Measurements from ENCODE around the gene SLC5A2. TPM values are rescaled to one million over a fixed set of nuclear protein-coding genes. Genes with fewer than 3 reads are reported as not detected.

Gene SLC5A2
- polyA plus RNA-seq, 3 donors = 0.04 TPM; not detected in 2

- no peak for DNase-seq
- no peak overlapping the region for H3K9ac ChIP-seq (ENCODE audit: insufficient read depth, low read length, poor library complexity, severe bottlenecking)
- intact Hi-C loops (cut with micrococcal nuclease) = loop anchor here in 1 of 2 donors (10.0 kb wide), 1 partner anchor 154 kb away; no protein-coding TSS in a partner anchor
- Mint-ChIP-seq H3K4me1 (peaks cover 9% of the 10 kb centered on the region), H3K9me3 (peaks cover 0 to 17% (median 0%) of the 10 kb centered on the region in 7 donors), H3K4me3 (no peak overlapping the region), H3K36me3 (no peaks in the 10 kb centered on the region), H3K27ac (no peak overlapping the region), H3K27me3 (ENCODE audit: low read depth in 3 of 3) (peaks cover 41 to 44% (median 42%) of the 10 kb centered on the region in 3 donors)
- 100% methylated on average over 1 of the region's 1 CpG for WGBS (ENCODE audit: insufficient coverage)
- no peak for TF ChIP-seq CTCF (IDR thresholded peaks at IDR 0.05)
- H2AFZ ChIP-seq (ENCODE audit: insufficient read depth, low read depth, low read length, poor library complexity, severe bottlenecking) = no peak overlapping the region
- H4K20me1 ChIP-seq (ENCODE audit: insufficient read depth, low read length) = no peaks in the 10 kb centered on the region
- no peaks in the 10 kb centered on the region for H3K4me1 ChIP-seq (ENCODE audit: control insufficient read depth in 1 of 2, insufficient read depth in 2 of 2, low read length in 2 of 2)
- H3K27me3 ChIP-seq (ENCODE audit: control insufficient read depth in 2 of 2, insufficient read depth in 2 of 2, low read length in 2 of 2) = peaks cover 30 to 52% of the 10 kb centered on the region in 2 donors
- H3K27ac ChIP-seq (ENCODE audit: low read depth in 1 of 2, low read length in 2 of 2) = no peak overlapping the region
- no peaks in the 10 kb centered on the region for H3K9me3 ChIP-seq (replicated peaks in 1 of 2; ENCODE audit: control insufficient read depth in 1 of 2, insufficient read depth in 1 of 2, low read length in 2 of 2)
- H3K4me2 ChIP-seq (replicated peaks; ENCODE audit: extremely low read depth, low read length, poor library complexity, severe bottlenecking) = no peak overlapping the region
- H3K4me3 ChIP-seq (replicated peaks in 1 of 3; ENCODE audit: low read depth in 2 of 3, low read length in 3 of 3) = no peak overlapping the region
- H3K79me2 ChIP-seq (ENCODE audit: insufficient read depth, low read length) = no peaks in the 10 kb centered on the region
- no peaks in the 10 kb centered on the region for H3K36me3 ChIP-seq (replicated peaks in 1 of 2; ENCODE audit: control insufficient read depth in 1 of 2, insufficient read depth in 2 of 2, low read length in 2 of 2)
These were observed 48.2 kb downstream of the SLC5A2 start for GRCh38 chr16:31531096-31531495.

DNA sequence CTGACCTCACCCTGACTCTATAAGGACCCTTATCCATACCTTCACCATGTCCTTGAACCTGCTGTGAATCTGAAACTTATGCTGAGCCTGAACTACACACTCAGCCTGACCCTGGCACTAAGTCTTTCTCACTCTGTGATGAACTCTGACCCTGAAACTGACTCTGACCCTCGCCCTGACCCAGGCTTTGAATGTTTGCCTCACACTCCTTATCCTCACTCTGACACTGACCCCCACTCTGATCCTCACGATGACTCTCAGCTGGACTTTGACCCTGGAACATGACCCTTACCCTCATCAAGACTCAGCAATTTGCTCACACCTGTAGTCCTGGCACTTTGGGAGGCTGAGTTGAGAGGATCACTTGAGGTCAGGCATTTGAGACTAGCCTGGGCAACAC is 49.2 kb downstream of the SLC5A2 start:
- no peaks in the 10 kb centered on the region for H3K36me3 Mint-ChIP-seq
- peaks cover 51 to 54% (median 52%) of the 10 kb centered on the region in 3 donors for H3K27me3 Mint-ChIP-seq (ENCODE audit: low read depth in 3 of 3)
- H2AFZ ChIP-seq (ENCODE audit: insufficient read depth, low read depth, low read length, poor library complexity, severe bottlenecking) = no peak overlapping the region
- TF ChIP-seq CTCF (IDR thresholded peaks at IDR 0.05) = no peak
- peaks cover 9% of the 10 kb centered on the region for H3K4me1 Mint-ChIP-seq
- no peaks in the 10 kb centered on the region for H3K36me3 ChIP-seq (replicated peaks in 1 of 2; ENCODE audit: control insufficient read depth in 1 of 2, insufficient read depth in 2 of 2, low read length in 2 of 2)
- H3K9me3 Mint-ChIP-seq = peaks cover 0 to 22% (median 0%) of the 10 kb centered on the region in 7 donors
- H3K79me2 ChIP-seq (ENCODE audit: insufficient read depth, low read length) = no peaks in the 10 kb centered on the region
- H3K4me1 ChIP-seq (ENCODE audit: control insufficient read depth in 1 of 2, insufficient read depth in 2 of 2, low read length in 2 of 2) = no peaks in the 10 kb centered on the region
- no peaks in the 10 kb centered on the region for H3K9me3 ChIP-seq (replicated peaks in 1 of 2; ENCODE audit: control insufficient read depth in 1 of 2, insufficient read depth in 1 of 2, low read length in 2 of 2)
- H3K9ac ChIP-seq (ENCODE audit: insufficient read depth, low read length, poor library complexity, severe bottlenecking) = no peak overlapping the region
- peaks cover 41 to 62% of the 10 kb centered on the region in 2 donors for H3K27me3 ChIP-seq (ENCODE audit: control insufficient read depth in 2 of 2, insufficient read depth in 2 of 2, low read length in 2 of 2)
- no peak overlapping the region for H3K4me3 ChIP-seq (replicated peaks in 1 of 3; ENCODE audit: low read depth in 2 of 3, low read length in 3 of 3)
- intact Hi-C loops (cut with micrococcal nuclease) = loop anchor here in 1 of 2 donors (10.0 kb wide), 1 partner anchor 153 kb away; no protein-coding TSS in a partner anchor
- no peak overlapping the region for H3K4me3 Mint-ChIP-seq
- WGBS (ENCODE audit: insufficient coverage) = 92% methylated on average over 1 of the region's 2 CpGs
- no peaks in the 10 kb centered on the region for H4K20me1 ChIP-seq (ENCODE audit: insufficient read depth, low read length)
- no peak overlapping the region for H3K27ac Mint-ChIP-seq
- DNase-seq = no peak
- H3K27ac ChIP-seq (ENCODE audit: low read depth in 1 of 2, low read length in 2 of 2) = no peak overlapping the region
- H3K4me2 ChIP-seq (replicated peaks; ENCODE audit: extremely low read depth, low read length, poor library complexity, severe bottlenecking) = no peak overlapping the region

All from CD14-positive monocyte (primary cell).